Measurements from ENCODE around the gene TBC1D24. TPM values are rescaled to one million over a fixed set of nuclear protein-coding genes. Genes with fewer than 3 reads are reported as not detected.
"Not testable (repeated sequence)": the region's sequence is repeated elsewhere in the genome, so short reads cannot be mapped to it uniquely, and the experiment has no call there.

The TBC1D24 gene
- total RNA-seq, 1 experiment from 2014 or later = 24.6 TPM

DNA sequence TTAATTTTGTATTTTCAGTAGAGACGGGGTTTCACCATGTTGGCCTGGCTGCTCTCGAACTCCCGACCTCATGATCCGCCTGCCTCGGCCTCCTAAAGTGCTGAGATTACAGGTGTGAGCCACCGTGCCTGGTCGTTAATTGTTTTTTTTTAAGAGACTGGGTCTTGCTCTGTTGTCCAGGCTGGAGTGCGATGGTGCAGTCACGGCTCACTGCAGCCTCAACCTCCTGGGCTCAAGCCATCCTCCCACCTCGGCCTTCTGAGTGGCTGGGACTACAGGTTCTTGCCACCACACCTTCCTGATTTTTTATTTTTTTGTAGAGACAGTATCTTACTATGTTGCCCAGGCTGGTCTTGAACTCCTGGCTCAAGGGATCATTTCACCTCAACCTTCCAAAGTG is 5.1 kb downstream of the TBC1D24 start:
- POLR2A ChIA-PET; H3K4me2 ChIP-seq (ENCODE audit: low read length); ATAC-seq; H3K27ac ChIP-seq (ENCODE audit: low read depth, low read length); H4K20me1 ChIP-seq (ENCODE audit: insufficient read depth); H2AFZ ChIP-seq (ENCODE audit: low read depth, low read length, poor library complexity, severe bottlenecking); CTCF ChIA-PET; H3K4me1 ChIP-seq (ENCODE audit: control insufficient read depth in 1 of 2, insufficient read depth in 2 of 2, low read length in 2 of 2); DNase-seq (ENCODE audit: low read depth, low spot score); intact Hi-C loops (cut with micrococcal nuclease); H3K9me3 ChIP-seq (ENCODE audit: control insufficient read depth in 1 of 2, insufficient read depth in 1 of 2, low read depth in 1 of 2, low read length in 2 of 2); H3K27me3 ChIP-seq (ENCODE audit: insufficient read depth, low read length); H3K4me3 ChIP-seq (replicated peaks in 1 of 2; ENCODE audit: low read depth in 1 of 2, low read length in 2 of 2); H3K9ac ChIP-seq (ENCODE audit: low read length); H3K36me3 ChIP-seq (ENCODE audit: control insufficient read depth in 1 of 2, insufficient read depth in 2 of 2, low read length in 2 of 2); BruUV-seq (replicated peaks); RAD21 ChIA-PET (ENCODE audit: low non-redundant PET in 1 of 2, low total read pairs in 2 of 2, uncharacterized antibody in 2 of 2, unreplicated experiment in 2 of 2); H3K9me2 ChIP-seq (ENCODE audit: insufficient read depth): not testable (repeated sequence)
- H3K79me2 ChIP-seq (ENCODE audit: insufficient read depth, low read length) = peaks cover 39% of the 10 kb centered on the region; the same call in 1 of the 2 replicates

DNA sequence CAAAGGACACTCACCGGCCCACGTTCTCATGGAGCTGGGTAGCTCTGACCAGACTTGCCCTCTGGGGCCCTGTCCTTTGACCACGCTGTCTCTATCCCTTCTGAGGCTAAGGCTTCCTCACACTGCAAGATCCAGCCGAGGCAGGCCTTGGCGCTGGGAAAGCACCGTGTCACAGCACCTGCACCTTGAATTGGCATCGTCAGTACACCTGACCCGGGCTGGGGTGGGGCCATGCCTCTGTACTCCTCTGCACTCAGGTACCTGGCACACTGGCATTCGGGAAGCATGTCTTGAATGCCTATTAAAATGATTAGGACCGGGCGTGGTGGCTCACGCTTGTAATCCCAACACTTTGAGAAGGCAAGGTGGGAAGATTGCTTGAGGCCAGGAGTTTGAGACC is 6.0 kb downstream of the TBC1D24 start:
- BruUV-seq (replicated peaks) = no TSS peak
- ChIA-PET POLR2A (no interaction called here), RAD21 (ENCODE audit: low non-redundant PET in 1 of 2, low total read pairs in 2 of 2, uncharacterized antibody in 2 of 2, unreplicated experiment in 2 of 2) (no interaction called here), CTCF (no interaction called here)
- Histone ChIP-seq H3K4me3 (replicated peaks in 1 of 2; ENCODE audit: low read depth in 1 of 2, low read length in 2 of 2) (no peak overlapping the region), H3K4me1 (ENCODE audit: control insufficient read depth in 1 of 2, insufficient read depth in 2 of 2, low read length in 2 of 2) (peaks cover 3 to 6% of the 10 kb centered on the region in 2 experiments), H3K9me3 (ENCODE audit: control insufficient read depth in 1 of 2, insufficient read depth in 1 of 2, low read depth in 1 of 2, low read length in 2 of 2) (no peaks in the 10 kb centered on the region), H3K27ac (ENCODE audit: low read depth, low read length) (no peak overlapping the region), H3K9me2 (ENCODE audit: insufficient read depth) (no peaks in the 10 kb centered on the region), H3K27me3 (ENCODE audit: insufficient read depth, low read length) (no peaks in the 10 kb centered on the region), H3K4me2 (ENCODE audit: low read length) (no peak overlapping the region), H3K9ac (ENCODE audit: low read length) (no peak overlapping the region), H3K36me3 (ENCODE audit: control insufficient read depth in 1 of 2, insufficient read depth in 2 of 2, low read length in 2 of 2) (no peaks in the 10 kb centered on the region), H4K20me1 (ENCODE audit: insufficient read depth) (no peaks in the 10 kb centered on the region), H2AFZ (ENCODE audit: low read depth, low read length, poor library complexity, severe bottlenecking) (no peak overlapping the region), H3K79me2 (ENCODE audit: insufficient read depth, low read length) (peaks cover 37% of the 10 kb centered on the region; the same call in 1 of the 2 replicates)
- intact Hi-C loops (cut with micrococcal nuclease) = no loop called here
- TF ChIP-seq, protein P1, sequence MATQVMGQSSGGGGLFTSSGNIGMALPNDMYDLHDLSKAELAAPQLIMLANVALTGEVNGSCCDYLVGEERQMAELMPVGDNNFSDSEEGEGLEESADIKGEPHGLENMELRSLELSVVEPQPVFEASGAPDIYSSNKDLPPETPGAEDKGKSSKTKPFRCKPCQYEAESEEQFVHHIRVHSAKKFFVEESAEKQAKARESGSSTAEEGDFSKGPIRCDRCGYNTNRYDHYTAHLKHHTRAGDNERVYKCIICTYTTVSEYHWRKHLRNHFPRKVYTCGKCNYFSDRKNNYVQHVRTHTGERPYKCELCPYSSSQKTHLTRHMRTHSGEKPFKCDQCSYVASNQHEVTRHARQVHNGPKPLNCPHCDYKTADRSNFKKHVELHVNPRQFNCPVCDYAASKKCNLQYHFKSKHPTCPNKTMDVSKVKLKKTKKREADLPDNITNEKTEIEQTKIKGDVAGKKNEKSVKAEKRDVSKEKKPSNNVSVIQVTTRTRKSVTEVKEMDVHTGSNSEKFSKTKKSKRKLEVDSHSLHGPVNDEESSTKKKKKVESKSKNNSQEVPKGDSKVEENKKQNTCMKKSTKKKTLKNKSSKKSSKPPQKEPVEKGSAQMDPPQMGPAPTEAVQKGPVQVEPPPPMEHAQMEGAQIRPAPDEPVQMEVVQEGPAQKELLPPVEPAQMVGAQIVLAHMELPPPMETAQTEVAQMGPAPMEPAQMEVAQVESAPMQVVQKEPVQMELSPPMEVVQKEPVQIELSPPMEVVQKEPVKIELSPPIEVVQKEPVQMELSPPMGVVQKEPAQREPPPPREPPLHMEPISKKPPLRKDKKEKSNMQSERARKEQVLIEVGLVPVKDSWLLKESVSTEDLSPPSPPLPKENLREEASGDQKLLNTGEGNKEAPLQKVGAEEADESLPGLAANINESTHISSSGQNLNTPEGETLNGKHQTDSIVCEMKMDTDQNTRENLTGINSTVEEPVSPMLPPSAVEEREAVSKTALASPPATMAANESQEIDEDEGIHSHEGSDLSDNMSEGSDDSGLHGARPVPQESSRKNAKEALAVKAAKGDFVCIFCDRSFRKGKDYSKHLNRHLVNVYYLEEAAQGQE (IDR thresholded peaks at IDR 0.05; ENCODE audit: low read depth) = no peak
- TF ChIP-seq CBX3 (IDR thresholded peaks at IDR 0.05; ENCODE audit: low read depth) = no peak
- TF ChIP-seq EZH2phosphoT487 (IDR thresholded peaks at IDR 0.05; ENCODE audit: borderline replicate concordance) = no peak
- no peak for TF ChIP-seq POLR2A (IDR thresholded peaks at IDR 0.05; ENCODE audit: borderline replicate concordance, extremely low read depth, insufficient read depth, insufficient read length)
- TF ChIP-seq CEBPB (IDR thresholded peaks at IDR 0.05; ENCODE audit: low read depth) = no peak
- TF ChIP-seq FOSL1 (IDR thresholded peaks at IDR 0.05; ENCODE audit: low read depth) = no peak
- ATAC-seq (no peak), DNase-seq (ENCODE audit: low read depth, low spot score) (no peak)
